Measurements from ENCODE around the gene LHX3. TPM values are rescaled to one million over a fixed set of nuclear protein-coding genes. Genes with fewer than 3 reads are reported as not detected.

LHX3 gene
- polyA plus RNA-seq, 1 of the 3 experiments (the other 2 are of a cell fraction): not detected

GRCh38 chr9:136246849-136247550 lies 42.1 kb upstream of the LHX3 start (continued):
- TF ChIP-seq IRF3 (IDR thresholded peaks at IDR 0.05; ENCODE audit: low read depth, low read length): no peak

- H3K4me2 ChIP-seq: peak within 1 kb of the TSS; percentile 95
- peak within 1 kb of the TSS in 1 of 2 experiments; percentile 22; a peak in 1 of 4 replicates for H3K27ac ChIP-seq (ENCODE audit: low read depth in 2 of 2, low read length in 1 of 2)
- no peaks in the 10 kb centered on the region for H3K9me2 ChIP-seq
- H3K79me2 ChIP-seq (ENCODE audit: insufficient read depth): peaks cover 44% of the 10 kb centered on the region
- ChIA-PET CTCF (interaction anchor here (1.4 kb wide), 2 partner anchors 38 to 75 kb away, joined by 3 to 7 read pairs; no protein-coding TSS in a partner anchor), POLR2A (interaction anchor here (0.7 kb wide), 2 partner anchors 22 to 165 kb away, joined by 4 read pairs; no protein-coding TSS in a partner anchor)
- peak within 1 kb of the TSS; percentile 70 to 86 for H3K4me3 ChIP-seq (ENCODE audit: low read depth in 2 of 2, low read length in 1 of 2)
- no peaks in the 10 kb centered on the region for H3K27me3 ChIP-seq (ENCODE audit: insufficient read depth)
- under 1% methylated on average over 41 of the region's 112 CpGs for WGBS (ENCODE audit: low lambda C conversion rate)
- H3K9ac ChIP-seq: peak within 1 kb of the TSS; percentile 65
- H3K36me3 ChIP-seq (replicated peaks in 1 of 2; ENCODE audit: control insufficient read depth in 1 of 2, insufficient read depth in 2 of 2, low read length in 1 of 2): peaks cover 0 to 4% of the 10 kb centered on the region in 2 experiments
- peaks cover 4% of the 10 kb centered on the region for H3F3A ChIP-seq (replicated peaks; ENCODE audit: insufficient read depth)
- DNase-seq: peak; percentile 99
- H3K9me3 ChIP-seq: no peaks in the 10 kb centered on the region
- peaks cover 40% of the 10 kb centered on the region for H4K20me1 ChIP-seq (ENCODE audit: insufficient read depth)
- H3K4me1 ChIP-seq (ENCODE audit: control insufficient read depth in 1 of 2, insufficient read depth in 2 of 2, low read depth in 1 of 2, low read length in 1 of 2): peaks cover 8 to 32% of the 10 kb centered on the region in 2 experiments; a peak in 3 of 4 replicates
- peak within 1 kb of the TSS; percentile 58; the same call in 1 of the 2 replicates for H2AFZ ChIP-seq (ENCODE audit: low read depth)
- TF ChIP-seq EZH2phosphoT487 (IDR thresholded peaks at IDR 0.05; ENCODE audit: borderline replicate concordance, low read depth): no peak
- no peak for TF ChIP-seq FOXJ3 (CRISPR knock-in tag; IDR thresholded peaks at IDR 0.05)
- TF ChIP-seq SIN3A (IDR thresholded peaks at IDR 0.05; ENCODE audit: borderline replicate concordance, low read depth, low read length): peak; percentile 54; the same call in 1 of the 2 replicates
- no peak for TF ChIP-seq PBX3 (IDR thresholded peaks at IDR 0.05)
- TF ChIP-seq GATA2 (CRISPR knock-in tag; IDR thresholded peaks at IDR 0.05): no peak
- no peak for TF ChIP-seq CHD2 (IDR thresholded peaks at IDR 0.05; ENCODE audit: low read length, partially characterized antibody)
- TF ChIP-seq YY1 (IDR thresholded peaks at IDR 0.05; ENCODE audit: low read depth): peak; percentile 87
- TF ChIP-seq GABPA (IDR thresholded peaks at IDR 0.05; ENCODE audit: low read depth): no peak
- TF ChIP-seq NRF1 (IDR thresholded peaks at IDR 0.05; ENCODE audit: low read depth, low read length): peak; percentile 40
- TF ChIP-seq SMC3 (IDR thresholded peaks at IDR 0.05; ENCODE audit: low read depth, low read length): no peak
- TF ChIP-seq EP300 (IDR thresholded peaks at IDR 0.05; ENCODE audit: borderline replicate concordance in 1 of 2, low read depth in 1 of 2, low read length in 1 of 2): no peak
- TF ChIP-seq FOSL2 (IDR thresholded peaks at IDR 0.05; ENCODE audit: borderline replicate concordance, low read depth): no peak
- no peak for TF ChIP-seq CTCF (IDR thresholded peaks at IDR 0.05)
- no peak for TF ChIP-seq IRF3 (IDR thresholded peaks at IDR 0.05; ENCODE audit: low read depth, low read length)
- peak; percentile 91 for TF ChIP-seq REST (IDR thresholded peaks at IDR 0.05; ENCODE audit: low read depth, low read length)
- no peak for TF ChIP-seq RXRA (IDR thresholded peaks at IDR 0.05; ENCODE audit: borderline replicate concordance, low read depth)
- TF ChIP-seq RAD21 (IDR thresholded peaks at IDR 0.05; ENCODE audit: low read length): no peak
- TF ChIP-seq JUND (IDR thresholded peaks at IDR 0.05): no peak
These were observed 40.6 kb upstream of the LHX3 start, which contains the start of gene QSOX2 for GRCh38 chr9:136245219-136246150. Gene QSOX2 (minus strand): TSS chr9:136245812. CDS start chr9:136245803, 9 bp downstream.
